Stimulated activated naive CD8-positive, alpha-beta T cell treated with anti-CD3 and anti-CD28 coated beads, Interleukin-15, amount 100 ng/mL, for 72 hours (primary cell): ENCODE data around the gene SP6.

Source experiments
- ATAC-seq: fragments of 150-1000 bp; cut with Tn5 transposase; 2 replicates; pipeline ENCODE4 v1.10.0; 2021; ENCODE audit warnings: mild to moderate bottlenecking, moderate library complexity
- DNase-seq, 2 donors: peaks; one replicate each; pipeline ENCODE4 v3.0.0; 2021 to 2022
- H3K27ac Mint-ChIP-seq, 2 donors: one replicate each; pipeline ENCODE4 v1.8.0; 2022; ENCODE audit warnings: mild to moderate bottlenecking in 2 of 2, mixed read lengths in 2 of 2, moderate library complexity in 2 of 2
- H3K27me3 Mint-ChIP-seq: one replicate; pipeline ENCODE4 v1.8.0; 2022; ENCODE audit warnings: mixed read lengths
- H3K4me1 Mint-ChIP-seq: one replicate; pipeline ENCODE4 v1.8.0; 2022; ENCODE audit warnings: mild to moderate bottlenecking, mixed read lengths
- H3K4me3 Mint-ChIP-seq, 2 donors: one replicate each; pipeline ENCODE4 v1.8.0; 2022; ENCODE audit warnings: mild to moderate bottlenecking in 2 of 2, mixed read lengths in 2 of 2, moderate library complexity in 1 of 2
- H3K9me3 Mint-ChIP-seq, 2 donors: one replicate each; pipeline ENCODE4 v1.8.0; 2022; ENCODE audit warnings: mixed read lengths in 2 of 2

SP6 gene

GRCh38 chr17:47815106-47815918, 35.7 kb downstream of the SP6 start:
- Mint-ChIP-seq H3K27me3 (no peaks in the 10 kb centered on the region), H3K9me3 (no peaks in the 10 kb centered on the region), H3K4me3 (no peak overlapping the region), H3K27ac (peak overlapping the region in 1 of 2 donors; percentile 4), H3K4me1 (peaks cover 19% of the 10 kb centered on the region)
- ATAC-seq (no peak), DNase-seq (no peak)

- ATAC-seq = no peak
- no peak for DNase-seq
- peaks cover 17% of the 10 kb centered on the region for H3K4me1 Mint-ChIP-seq
- H3K27ac Mint-ChIP-seq = no peak overlapping the region
- H3K4me3 Mint-ChIP-seq = no peak overlapping the region
- H3K9me3 Mint-ChIP-seq = no peaks in the 10 kb centered on the region
- H3K27me3 Mint-ChIP-seq = no peaks in the 10 kb centered on the region
Observed at GRCh38 chr17:47813512-47814031, 37.4 kb downstream of the SP6 start.

- no peaks in the 10 kb centered on the region for H3K9me3 Mint-ChIP-seq
- H3K4me1 Mint-ChIP-seq = peaks cover 17% of the 10 kb centered on the region
- H3K27me3 Mint-ChIP-seq = no peaks in the 10 kb centered on the region
- ATAC-seq (no peak), DNase-seq (no peak)
- no peak overlapping the region for H3K27ac Mint-ChIP-seq
- H3K4me3 Mint-ChIP-seq = no peak overlapping the region
Observed at GRCh38 chr17:47813077-47813476, 37.9 kb downstream of the SP6 start.

GRCh38 chr17:47812146-47812920, 38.6 kb downstream of the SP6 start:
- Mint-ChIP-seq H3K4me1 (peaks cover 17% of the 10 kb centered on the region), H3K27ac (peak overlapping the region in 1 of 2 donors; percentile 8), H3K4me3 (no peak overlapping the region), H3K9me3 (no peaks in the 10 kb centered on the region), H3K27me3 (no peaks in the 10 kb centered on the region)
- DNase-seq (no peak), ATAC-seq (no peak)

- Mint-ChIP-seq H3K9me3 (no peaks in the 10 kb centered on the region), H3K4me3 (no peak overlapping the region), H3K27me3 (no peaks in the 10 kb centered on the region), H3K4me1 (peaks cover 17% of the 10 kb centered on the region), H3K27ac (peak overlapping the region in 1 of 2 donors; percentile 69)
- DNase-seq (no peak), ATAC-seq (no peak)
Observed at GRCh38 chr17:47811709-47812108, 39.3 kb downstream of the SP6 start.

- Mint-ChIP-seq H3K27me3 (no peaks in the 10 kb centered on the region), H3K9me3 (no peaks in the 10 kb centered on the region), H3K4me1 (peaks cover 17% of the 10 kb centered on the region), H3K27ac (peak overlapping the region in 1 of 2 donors; percentile 69), H3K4me3 (no peak overlapping the region)
- no peak for ATAC-seq
- no peak for DNase-seq
Observed at GRCh38 chr17:47810901-47811635, 39.9 kb downstream of the SP6 start.

GRCh38 chr17:47810200-47810821, 40.7 kb downstream of the SP6 start:
- no peaks in the 10 kb centered on the region for H3K27me3 Mint-ChIP-seq
- peaks cover 17% of the 10 kb centered on the region for H3K4me1 Mint-ChIP-seq
- peak overlapping the region in 1 of 2 donors; percentile 56 for H3K27ac Mint-ChIP-seq
- ATAC-seq (peak; percentile 65), DNase-seq (no peak)
- no peak overlapping the region for H3K4me3 Mint-ChIP-seq
- H3K9me3 Mint-ChIP-seq = no peaks in the 10 kb centered on the region

- Mint-ChIP-seq H3K9me3 (no peaks in the 10 kb centered on the region), H3K4me1 (peaks cover 17% of the 10 kb centered on the region), H3K27me3 (peaks cover 8% of the 10 kb centered on the region), H3K4me3 (no peak overlapping the region), H3K27ac (no peak overlapping the region)
- ATAC-seq (no peak), DNase-seq (no peak)
Observed at GRCh38 chr17:47808830-47809480, 42.0 kb downstream of the SP6 start.

GRCh38 chr17:47808036-47808829, 42.7 kb downstream of the SP6 start:
- H3K27me3 Mint-ChIP-seq = peaks cover 14% of the 10 kb centered on the region
- H3K4me3 Mint-ChIP-seq = no peak overlapping the region
- DNase-seq (peak in 1 of 2 donors; percentile 5), ATAC-seq (no peak)
- H3K27ac Mint-ChIP-seq = no peak overlapping the region
- peaks cover 17% of the 10 kb centered on the region for H3K4me1 Mint-ChIP-seq
- H3K9me3 Mint-ChIP-seq = no peaks in the 10 kb centered on the region

GRCh38 chr17:47807421-47807820, 43.5 kb downstream of the SP6 start:
- ATAC-seq (no peak), DNase-seq (no peak)
- Mint-ChIP-seq H3K4me1 (peaks cover 17% of the 10 kb centered on the region), H3K27me3 (peaks cover 14% of the 10 kb centered on the region), H3K9me3 (no peaks in the 10 kb centered on the region), H3K4me3 (no peak overlapping the region), H3K27ac (peak overlapping the region in 1 of 2 donors; percentile 46)

GRCh38 chr17:47806913-47807255, 44.1 kb downstream of the SP6 start:
- no peaks in the 10 kb centered on the region for H3K9me3 Mint-ChIP-seq
- ATAC-seq (no peak), DNase-seq (no peak)
- peaks cover 14% of the 10 kb centered on the region for H3K27me3 Mint-ChIP-seq
- no peak overlapping the region for H3K4me3 Mint-ChIP-seq
- no peak overlapping the region for H3K27ac Mint-ChIP-seq
- H3K4me1 Mint-ChIP-seq = peaks cover 17% of the 10 kb centered on the region

- Mint-ChIP-seq H3K9me3 (no peaks in the 10 kb centered on the region), H3K4me1 (peaks cover 13% of the 10 kb centered on the region), H3K4me3 (no peak overlapping the region), H3K27me3 (peaks cover 14% of the 10 kb centered on the region), H3K27ac (no peak overlapping the region)
- DNase-seq (no peak), ATAC-seq (no peak)
Observed at GRCh38 chr17:47806026-47806912, 44.7 kb downstream of the SP6 start.

GRCh38 chr17:47804461-47804860, 46.5 kb downstream of the SP6 start:
- DNase-seq (no peak), ATAC-seq (no peak)
- H3K9me3 Mint-ChIP-seq = no peaks in the 10 kb centered on the region
- no peak overlapping the region for H3K4me3 Mint-ChIP-seq
- no peaks in the 10 kb centered on the region for H3K4me1 Mint-ChIP-seq
- H3K27ac Mint-ChIP-seq = no peak overlapping the region
- H3K27me3 Mint-ChIP-seq = peaks cover 14% of the 10 kb centered on the region
